Nephron progenitor cell (in vitro differentiated cells): Measurements from ENCODE around the gene VN1R2.
"Not testable (repeated sequence)": the region's sequence is repeated elsewhere in the genome, so short reads cannot be mapped to it uniquely, and the experiment has no call there.

Experiments used
- DNase-seq: peaks from one replicate; pipeline ENCODE4 v3.0.0; 2021
- H3K27ac Mint-ChIP-seq: 2 replicates; pipeline ENCODE4 v1.8.0; 2021; ENCODE audit warnings: mild to moderate bottlenecking, moderate library complexity, mixed read lengths
- H3K27me3 Mint-ChIP-seq: 2 replicates; pipeline ENCODE4 v1.8.0; 2021; ENCODE audit warnings: mild to moderate bottlenecking, low read depth, mixed read lengths; ENCODE audit not compliant: poor library complexity
- H3K36me3 Mint-ChIP-seq: 2 replicates; pipeline ENCODE4 v1.8.0; 2021; ENCODE audit warnings: low read depth, mixed read lengths
- H3K4me1 Mint-ChIP-seq: 2 replicates; pipeline ENCODE4 v1.8.0; 2021; ENCODE audit warnings: mixed read lengths
- H3K4me3 Mint-ChIP-seq: 2 replicates; pipeline ENCODE4 v1.8.0; 2021; ENCODE audit warnings: mild to moderate bottlenecking, moderate library complexity, mixed read lengths
- H3K9me3 Mint-ChIP-seq: 2 replicates; pipeline ENCODE4 v1.8.0; 2021; ENCODE audit warnings: mild to moderate bottlenecking, moderate library complexity, mixed read lengths
- CTCF ChIP-seq: fragments of 200-600 bp; sonication (generic); IDR thresholded peaks from 2 replicates; pipeline ENCODE4 v1.5.0; 2021; ENCODE audit warnings: antibody characterized with exemption

Gene VN1R2

DNA sequence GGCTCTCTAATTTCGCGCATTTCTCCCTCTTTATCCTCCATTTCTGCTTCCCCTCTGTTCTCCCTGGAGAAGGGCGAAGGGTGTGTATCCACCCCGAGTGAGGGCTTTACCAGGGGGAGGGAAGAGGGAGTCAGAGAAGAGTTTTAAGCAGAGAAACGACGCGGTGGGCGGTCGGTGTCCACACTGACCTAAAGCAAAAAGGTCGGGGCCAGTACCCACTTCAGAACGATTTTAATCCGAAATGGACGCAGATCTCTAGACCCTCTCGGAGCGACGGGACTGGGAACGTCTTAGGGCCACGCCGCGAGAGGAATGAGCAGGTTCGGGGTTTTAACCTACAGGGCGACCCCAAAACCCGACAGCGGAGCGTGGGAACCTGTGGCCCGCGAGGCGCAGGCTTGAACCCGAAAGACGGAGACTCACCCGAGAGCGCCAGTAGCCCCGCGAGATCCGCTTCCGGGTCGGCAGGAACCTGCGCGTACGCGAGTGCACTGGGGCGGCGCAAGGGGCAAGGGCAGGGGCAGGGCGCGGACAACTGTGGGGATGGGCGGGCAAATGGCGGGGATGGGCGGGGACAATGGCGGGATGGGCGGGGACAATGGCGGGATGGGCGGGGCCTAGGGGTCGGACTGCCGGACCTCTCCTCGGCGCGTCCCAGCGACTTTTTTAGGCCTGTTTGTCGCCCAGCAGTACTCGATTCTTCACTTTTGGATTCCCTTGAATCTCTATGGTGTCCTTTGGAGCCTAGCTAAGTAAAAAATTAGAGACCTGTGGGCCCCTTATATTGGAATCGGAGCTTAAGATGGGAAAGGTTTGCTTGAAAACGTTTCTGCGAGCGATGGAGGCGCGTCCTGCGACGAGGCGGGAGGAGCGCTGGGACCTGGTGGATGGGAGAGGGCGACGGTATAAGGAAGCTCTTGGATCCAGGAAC, 3.4 kb upstream of the VN1R2 start, which contains the start of gene ZNF677:
ZNF677 (minus strand) TSS at position 463 of the 931 bp plus-strand sequence. CDS start 3,323 bp downstream, outside the sequence.
- TF ChIP-seq CTCF = no peak
- DNase-seq = peak; percentile 79
- Mint-ChIP-seq H3K9me3 (peaks cover 93% of the 10 kb centered on the region), H3K27ac (peak within 1 kb of the TSS; percentile 94), H3K27me3 (peaks cover 8% of the 10 kb centered on the region), H3K36me3 (peaks cover 58% of the 10 kb centered on the region), H3K4me3 (peak within 1 kb of the TSS; percentile 92), H3K4me1 (peaks cover 10% of the 10 kb centered on the region)

GRCh38 chr19:53267623-53268022, 9.5 kb downstream of the VN1R2 start, which contains the start of gene VN1R4:
Gene VN1R4 (minus strand): TSS chr19:53267723. CDS start chr19:53267665, 58 bp downstream.
- peaks cover 60% of the 10 kb centered on the region for H3K9me3 Mint-ChIP-seq
- H3K27me3 Mint-ChIP-seq, DNase-seq, H3K4me1 Mint-ChIP-seq, H3K36me3 Mint-ChIP-seq, H3K27ac Mint-ChIP-seq, H3K4me3 Mint-ChIP-seq: not testable (repeated sequence)

DNA sequence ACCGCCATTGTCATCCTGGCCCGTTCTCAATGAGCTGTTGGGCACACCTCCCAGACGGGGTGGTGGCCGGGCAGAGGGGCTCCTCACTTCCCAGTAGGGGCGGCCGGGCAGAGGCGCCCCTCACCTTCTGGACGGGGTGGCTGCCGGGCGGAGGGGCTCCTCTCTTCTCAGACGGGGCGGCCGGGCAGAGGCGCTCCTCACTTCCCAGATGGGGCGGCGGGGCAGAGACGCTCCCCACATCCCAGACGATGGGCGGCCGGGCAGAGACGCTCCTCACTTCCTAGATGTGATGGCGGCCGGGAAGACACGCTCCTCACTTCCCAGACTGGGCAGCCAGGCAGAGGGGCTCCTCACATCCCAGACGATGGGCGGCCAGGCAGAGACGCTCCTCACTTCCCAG, 11.8 kb downstream of the VN1R2 start:
- not testable (repeated sequence) for H3K4me1 Mint-ChIP-seq, DNase-seq, H3K36me3 Mint-ChIP-seq, H3K27ac Mint-ChIP-seq, H3K27me3 Mint-ChIP-seq, H3K4me3 Mint-ChIP-seq
- H3K9me3 Mint-ChIP-seq = peaks cover 57% of the 10 kb centered on the region

GRCh38 chr19:53272044-53272443, 14.0 kb downstream of the VN1R2 start:
- no peaks in the 10 kb centered on the region for H3K36me3 Mint-ChIP-seq
- peaks cover 12% of the 10 kb centered on the region for H3K27me3 Mint-ChIP-seq
- H3K4me3 Mint-ChIP-seq = no peak overlapping the region
- H3K9me3 Mint-ChIP-seq = peaks cover 57% of the 10 kb centered on the region
- DNase-seq = no peak
- TF ChIP-seq CTCF = no peak
- H3K4me1 Mint-ChIP-seq = no peaks in the 10 kb centered on the region
- no peak overlapping the region for H3K27ac Mint-ChIP-seq

DNA sequence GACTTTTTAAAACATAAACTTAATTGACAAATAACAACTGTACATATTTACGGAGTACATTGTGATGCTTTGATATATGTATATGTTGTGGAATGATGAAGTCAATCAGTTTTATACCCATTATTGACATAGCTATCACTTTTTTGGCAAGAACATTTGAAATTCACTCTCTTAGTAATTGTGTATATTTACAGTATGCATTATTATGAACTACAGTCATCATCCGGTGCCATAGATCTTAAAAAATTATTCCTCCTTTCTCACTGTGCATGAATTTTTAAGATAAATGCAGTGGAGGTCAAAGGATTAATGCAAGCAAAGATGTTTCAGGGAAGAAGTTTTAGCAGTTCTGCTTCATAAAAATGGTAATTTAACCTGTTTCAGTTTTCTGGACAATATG, 17.4 kb downstream of the VN1R2 start:
- Mint-ChIP-seq H3K27me3 (peaks cover 12% of the 10 kb centered on the region), H3K9me3 (peaks cover 67% of the 10 kb centered on the region), H3K4me3 (no peak overlapping the region), H3K4me1 (no peaks in the 10 kb centered on the region), H3K27ac (no peak overlapping the region), H3K36me3 (no peaks in the 10 kb centered on the region)
- TF ChIP-seq CTCF = no peak
- no peak for DNase-seq

- H3K27me3 Mint-ChIP-seq, DNase-seq, H3K27ac Mint-ChIP-seq, H3K36me3 Mint-ChIP-seq, H3K4me1 Mint-ChIP-seq, H3K4me3 Mint-ChIP-seq: not testable (repeated sequence)
- peaks cover 50% of the 10 kb centered on the region for H3K9me3 Mint-ChIP-seq
Measured at GRCh38 chr19:53281947-53282346, 23.9 kb downstream of the VN1R2 start.

GRCh38 chr19:53285087-53285486, 27.0 kb downstream of the VN1R2 start:
- Mint-ChIP-seq H3K9me3 (peaks cover 55% of the 10 kb centered on the region), H3K36me3 (peaks cover 3% of the 10 kb centered on the region), H3K4me1 (no peaks in the 10 kb centered on the region), H3K27ac (no peak overlapping the region), H3K27me3 (no peaks in the 10 kb centered on the region), H3K4me3 (no peak overlapping the region)
- no peak for DNase-seq
- no peak for TF ChIP-seq CTCF
